H1 (cell line): ENCODE data around the gene TMEM181. TPM values are rescaled to one million over a fixed set of nuclear protein-coding genes. Genes with fewer than 3 reads are reported as not detected.

Experiments
- ATF3 ChIP-seq: IDR thresholded peaks from 2 replicates; pipeline ENCODE4 v1.6.1; 2011; ENCODE audit warnings: low read depth, mild to moderate bottlenecking, low read length; ENCODE audit not compliant: insufficient read depth
- BCL11A ChIP-seq, 2 experiments: IDR thresholded peaks; one replicate each; pipeline ENCODE4 v1.6.1; 2011; ENCODE audit warnings: low read depth in 2 of 2, low read length in 2 of 2, mild to moderate bottlenecking in 2 of 2
- CHD2 ChIP-seq: IDR thresholded peaks from 2 replicates; pipeline ENCODE4 v1.6.1; 2012; ENCODE audit warnings: low read length, improper control_type of control experiment
- KDM4A ChIP-seq: IDR thresholded peaks from one replicate; pipeline ENCODE4 v1.7.1; 2012; ENCODE audit warnings: low read depth, mild to moderate bottlenecking, moderate library complexity, low read length, inconsistent platforms; ENCODE audit not compliant: severe bottlenecking
- POU5F1 ChIP-seq: IDR thresholded peaks from 2 replicates; pipeline ENCODE4 v1.6.1; 2011; ENCODE audit warnings: low read depth, mild to moderate bottlenecking, low read length, moderate library complexity
- polyA plus RNA-seq, 7 experiments: library from polyadenylated mRNA; depleted of rRNA in 3 of 7; stranded (reverse) in 5 of 7; unstranded in 2 of 7; fragments of >200 nt in 5 of 7; fragments of 200-250 nt in 2 of 7; gene quantifications; 1 replicate in 5 of 7; 2 replicates in 1 of 7; 4 replicates in 1 of 7; pipeline versions ENCODE4 v1.2.1 to v1.2.3, GENCODE V29; 2011 to 2013; ENCODE audit warnings: missing spikeins in 2 of 7, mixed read lengths in 2 of 7
- total RNA-seq: library from RNA; stranded (reverse); fragmentation: NEBNext Ultra II Directional; extraction: Animal tissue kit (Norgen Biotek cat#: 25700); gene quantifications from 2 replicates; pipeline ENCODE4 v1.2.1, GENCODE V29; 2021

TMEM181 gene
- total and polyA plus RNA-seq, 2 of the 8 experiments (the other 6 are each of a cell fraction or from before 2014, with no cell fraction given): 8.6 to 19.0 TPM

- TF ChIP-seq ATF3 (no peak), CHD2 (no peak), POU5F1 (no peak), BCL11A (IDR thresholded peaks at IDR 0.05; ENCODE audit: low read depth in 2 of 2, low read length in 2 of 2) (no peak), KDM4A (no peak)
Observed at GRCh38 chr6:158595223-158595622, 35.3 kb downstream of the TMEM181 start (continued).
